Ishikawa (cell line): ENCODE data around the gene HBE1.

Experiments
- CEBPB ChIP-seq: IDR thresholded peaks from 2 replicates; pipeline ENCODE4 v1.6.1; 2012
- CREB1 ChIP-seq: IDR thresholded peaks from 2 replicates; pipeline ENCODE4 v1.6.1; 2012; ENCODE audit warnings: low read depth
- EGR1 ChIP-seq: IDR thresholded peaks from 2 replicates; pipeline ENCODE4 v1.6.1; 2012
- EP300 ChIP-seq: IDR thresholded peaks from 2 replicates; pipeline ENCODE4 v1.6.1; 2012; ENCODE audit warnings: borderline replicate concordance
- FOXM1 ChIP-seq: IDR thresholded peaks from 2 replicates; pipeline ENCODE4 v1.6.1; 2012; ENCODE audit warnings: low read depth, borderline replicate concordance
- NFIC ChIP-seq: IDR thresholded peaks from 2 replicates; pipeline ENCODE4 v1.6.1; 2012
- RAD21 ChIP-seq: IDR thresholded peaks from 2 replicates; pipeline ENCODE4 v1.6.1; 2012; ENCODE audit warnings: low read depth
- TAF1 ChIP-seq: IDR thresholded peaks from 2 replicates; pipeline ENCODE4 v1.6.1; 2012; ENCODE audit warnings: low read depth, mild to moderate bottlenecking
- TCF12 ChIP-seq: IDR thresholded peaks from 2 replicates; pipeline ENCODE4 v1.6.1; 2012; ENCODE audit warnings: low read depth
- TEAD4 ChIP-seq: IDR thresholded peaks from 2 replicates; pipeline ENCODE4 v1.6.1; 2012
- YY1 ChIP-seq: IDR thresholded peaks from 2 replicates; pipeline ENCODE4 v1.6.1; 2012; ENCODE audit warnings: low read depth
- ZBTB7A ChIP-seq: IDR thresholded peaks from 2 replicates; pipeline ENCODE4 v1.6.1; 2012; ENCODE audit warnings: low read depth
- TF ChIP-seq, protein P1 (sequence below): IDR thresholded peaks from 2 replicates; pipeline ENCODE4 v1.6.1; 2012; ENCODE audit warnings: low read depth, mild to moderate bottlenecking
- TF ChIP-seq, protein P2 (sequence below): IDR thresholded peaks from 2 replicates; pipeline ENCODE4 v1.6.1; 2012
- TF ChIP-seq, protein P3 (sequence below): IDR thresholded peaks from 2 replicates; pipeline ENCODE4 v1.6.1; 2012

The HBE1 gene

GRCh38 chr11:5281596-5281995 lies 11.9 kb upstream of the HBE1 start:
- TF ChIP-seq, protein P1, sequence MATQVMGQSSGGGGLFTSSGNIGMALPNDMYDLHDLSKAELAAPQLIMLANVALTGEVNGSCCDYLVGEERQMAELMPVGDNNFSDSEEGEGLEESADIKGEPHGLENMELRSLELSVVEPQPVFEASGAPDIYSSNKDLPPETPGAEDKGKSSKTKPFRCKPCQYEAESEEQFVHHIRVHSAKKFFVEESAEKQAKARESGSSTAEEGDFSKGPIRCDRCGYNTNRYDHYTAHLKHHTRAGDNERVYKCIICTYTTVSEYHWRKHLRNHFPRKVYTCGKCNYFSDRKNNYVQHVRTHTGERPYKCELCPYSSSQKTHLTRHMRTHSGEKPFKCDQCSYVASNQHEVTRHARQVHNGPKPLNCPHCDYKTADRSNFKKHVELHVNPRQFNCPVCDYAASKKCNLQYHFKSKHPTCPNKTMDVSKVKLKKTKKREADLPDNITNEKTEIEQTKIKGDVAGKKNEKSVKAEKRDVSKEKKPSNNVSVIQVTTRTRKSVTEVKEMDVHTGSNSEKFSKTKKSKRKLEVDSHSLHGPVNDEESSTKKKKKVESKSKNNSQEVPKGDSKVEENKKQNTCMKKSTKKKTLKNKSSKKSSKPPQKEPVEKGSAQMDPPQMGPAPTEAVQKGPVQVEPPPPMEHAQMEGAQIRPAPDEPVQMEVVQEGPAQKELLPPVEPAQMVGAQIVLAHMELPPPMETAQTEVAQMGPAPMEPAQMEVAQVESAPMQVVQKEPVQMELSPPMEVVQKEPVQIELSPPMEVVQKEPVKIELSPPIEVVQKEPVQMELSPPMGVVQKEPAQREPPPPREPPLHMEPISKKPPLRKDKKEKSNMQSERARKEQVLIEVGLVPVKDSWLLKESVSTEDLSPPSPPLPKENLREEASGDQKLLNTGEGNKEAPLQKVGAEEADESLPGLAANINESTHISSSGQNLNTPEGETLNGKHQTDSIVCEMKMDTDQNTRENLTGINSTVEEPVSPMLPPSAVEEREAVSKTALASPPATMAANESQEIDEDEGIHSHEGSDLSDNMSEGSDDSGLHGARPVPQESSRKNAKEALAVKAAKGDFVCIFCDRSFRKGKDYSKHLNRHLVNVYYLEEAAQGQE = no peak
- TF ChIP-seq TCF12 (no peak), YY1 (no peak), ZBTB7A (no peak), RAD21 (no peak), CREB1 (no peak), EGR1 (no peak), CEBPB (no peak), EP300 (no peak), FOXM1 (no peak), NFIC (no peak), TAF1 (no peak), TEAD4 (no peak)
- TF ChIP-seq, protein P2, sequence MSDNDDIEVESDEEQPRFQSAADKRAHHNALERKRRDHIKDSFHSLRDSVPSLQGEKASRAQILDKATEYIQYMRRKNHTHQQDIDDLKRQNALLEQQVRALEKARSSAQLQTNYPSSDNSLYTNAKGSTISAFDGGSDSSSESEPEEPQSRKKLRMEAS = no peak
- TF ChIP-seq, protein P3, sequence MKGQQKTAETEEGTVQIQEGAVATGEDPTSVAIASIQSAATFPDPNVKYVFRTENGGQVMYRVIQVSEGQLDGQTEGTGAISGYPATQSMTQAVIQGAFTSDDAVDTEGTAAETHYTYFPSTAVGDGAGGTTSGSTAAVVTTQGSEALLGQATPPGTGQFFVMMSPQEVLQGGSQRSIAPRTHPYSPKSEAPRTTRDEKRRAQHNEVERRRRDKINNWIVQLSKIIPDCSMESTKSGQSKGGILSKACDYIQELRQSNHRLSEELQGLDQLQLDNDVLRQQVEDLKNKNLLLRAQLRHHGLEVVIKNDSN = no peak

DNA sequence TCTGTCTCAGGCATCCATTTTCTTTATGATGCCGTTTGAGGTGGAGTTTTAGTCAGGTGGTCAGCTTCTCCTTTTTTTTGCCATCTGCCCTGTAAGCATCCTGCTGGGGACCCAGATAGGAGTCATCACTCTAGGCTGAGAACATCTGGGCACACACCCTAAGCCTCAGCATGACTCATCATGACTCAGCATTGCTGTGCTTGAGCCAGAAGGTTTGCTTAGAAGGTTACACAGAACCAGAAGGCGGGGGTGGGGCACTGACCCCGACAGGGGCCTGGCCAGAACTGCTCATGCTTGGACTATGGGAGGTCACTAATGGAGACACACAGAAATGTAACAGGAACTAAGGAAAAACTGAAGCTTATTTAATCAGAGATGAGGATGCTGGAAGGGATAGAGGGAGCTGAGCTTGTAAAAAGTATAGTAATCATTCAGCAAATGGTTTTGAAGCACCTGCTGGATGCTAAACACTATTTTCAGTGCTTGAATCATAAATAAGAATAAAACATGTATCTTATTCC lies 10.9 kb upstream of the HBE1 start:
- TF ChIP-seq, protein P2 = no peak
- TF ChIP-seq, protein P3 = no peak
- TF ChIP-seq TEAD4 (no peak), NFIC (no peak), ZBTB7A (no peak), RAD21 (no peak)
- TF ChIP-seq, protein P1 = no peak

DNA sequence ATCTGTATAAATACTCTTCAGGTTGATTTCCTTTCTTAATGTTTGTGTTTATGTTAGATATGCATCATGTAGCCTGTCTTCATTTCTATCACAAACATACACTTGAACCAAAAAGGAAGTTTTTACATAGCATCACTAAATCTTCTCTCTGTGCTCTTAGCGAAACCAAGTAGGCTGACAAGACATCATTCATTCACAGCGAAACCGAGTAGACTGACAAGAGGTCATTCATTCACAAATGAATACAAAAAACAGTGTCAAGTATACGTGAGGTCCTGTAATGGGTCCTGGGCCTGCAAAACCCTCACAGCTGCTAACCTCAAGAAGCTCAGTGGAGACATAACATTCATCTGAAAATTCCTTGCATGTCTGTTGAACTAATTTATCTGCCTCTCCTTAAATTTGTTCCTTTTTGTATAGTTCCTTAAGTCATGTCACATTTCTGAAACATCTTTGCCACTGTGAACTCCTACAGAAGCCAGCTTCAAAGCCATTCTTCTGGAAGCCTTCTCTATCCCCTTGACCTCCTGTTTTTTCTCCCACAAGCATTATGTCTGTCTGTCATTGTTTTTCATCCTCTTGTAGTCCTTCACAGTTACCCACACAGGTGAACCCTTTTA lies 9.8 kb upstream of the HBE1 start:
- no peak for TF ChIP-seq TEAD4
- TF ChIP-seq YY1 = no peak
- no peak for TF ChIP-seq TCF12
- no peak for TF ChIP-seq RAD21
- no peak for TF ChIP-seq FOXM1
- TF ChIP-seq, protein P1 = no peak
- TF ChIP-seq EP300 = no peak
- no peak for TF ChIP-seq EGR1
- TF ChIP-seq, protein P3 = no peak
- no peak for TF ChIP-seq CEBPB
- no peak for TF ChIP-seq TAF1
- TF ChIP-seq ZBTB7A = no peak
- no peak for TF ChIP-seq NFIC

- TF ChIP-seq EP300 = no peak
- no peak for TF ChIP-seq TAF1
- TF ChIP-seq CREB1 = no peak
- TF ChIP-seq, protein P2 = no peak
- TF ChIP-seq ZBTB7A = no peak
- no peak for TF ChIP-seq YY1
- TF ChIP-seq CEBPB = no peak
- TF ChIP-seq, protein P3 = no peak
- TF ChIP-seq TCF12 = no peak
- TF ChIP-seq, protein P1 = no peak
- no peak for TF ChIP-seq EGR1
- TF ChIP-seq NFIC = no peak
- TF ChIP-seq FOXM1 = no peak
- no peak for TF ChIP-seq RAD21
- TF ChIP-seq TEAD4 = no peak
Observed at GRCh38 chr11:5277807-5278382, 8.2 kb upstream of the HBE1 start.
